HepG2 (cell line): ENCODE data around the gene ANKRD13C. TPM values are rescaled to one million over a fixed set of nuclear protein-coding genes. Genes with fewer than 3 reads are reported as not detected.

Experiments used
- ATAC-seq: fragments of 200-7000 bp; cut with Tn5 transposase; 3 replicates; pipeline ENCODE4 v1.9.1; 2020; ENCODE audit warnings: mild to moderate bottlenecking, moderate library complexity
- BruUV-seq: library from RNA; stranded (reverse); fragments of 400-500 nt; replicated peaks from 2 replicates; lab custom pipeline; 2021; lab: Mats Ljungman, UMichigan
- CTCF ChIA-PET: fragments of 300-600 bp; formaldehyde crosslinking; extraction: SDS; loops from one replicate; lab custom pipeline; 2021; ENCODE audit warnings: low total read pairs, inconsistent platforms, low intra/inter-chr PET ratio; lab: Yijun Ruan, JAX
- POLR2A ChIA-PET: fragments of 350-600 bp; sonication (Branson Sonifier 250); formaldehyde crosslinking; loops from one replicate; lab custom pipeline; 2020; ENCODE audit warnings: antibody characterized with exemption, inconsistent platforms; lab: Yijun Ruan, JAX
- DNase-seq: peaks from one replicate; pipeline ENCODE4 v3.0.0-alpha.2; 2015; ENCODE audit warnings: low spot score
- FAIRE-seq: peaks from 3 replicates; lab custom pipeline; 2011; peaks lifted over from hg19 to GRCh38; lab: Jason Lieb, UNC
- H2AFZ ChIP-seq: one replicate; pipeline ENCODE4 v1.6.1; 2011; ENCODE audit warnings: low read length, inconsistent platforms
- H3K27ac ChIP-seq: fragments of 300-600 bp; 3 replicates; pipeline ENCODE4 v1.8.0; 2011; ENCODE audit warnings: mixed run types, mild to moderate bottlenecking, mixed read lengths, low read length, inconsistent platforms; ENCODE audit not compliant: insufficient read depth; ENCODE audit errors: extremely low read length
- H3K27me3 ChIP-seq, 2 experiments: fragments of 200-600 bp in 1 of 2; 2 replicates in 1 of 2; 3 replicates in 1 of 2; pipeline versions ENCODE4 v1.6.0 to v1.8.0; 2011; ENCODE audit warnings: low read length in 2 of 2, mild to moderate bottlenecking in 2 of 2, moderate library complexity in 2 of 2, inconsistent platforms in 1 of 2; ENCODE audit not compliant: insufficient read depth in 2 of 2, control insufficient read depth in 1 of 2
- H3K36me3 ChIP-seq, 2 experiments: fragments of 200-600 bp in 1 of 2; replicated peaks in 1 of 2; 2 replicates in 1 of 2; 3 replicates in 1 of 2; pipeline versions ENCODE4 v1.5.1 to v1.8.0; 2011; ENCODE audit warnings: low read length in 2 of 2, inconsistent platforms in 1 of 2; ENCODE audit not compliant: insufficient read depth in 2 of 2, control insufficient read depth in 1 of 2
- H3K4me1 ChIP-seq: 2 replicates; pipeline ENCODE4 v1.5.1; 2012; ENCODE audit warnings: low read length, inconsistent platforms; ENCODE audit not compliant: insufficient read depth
- H3K4me2 ChIP-seq: 2 replicates; pipeline ENCODE4 v1.6.0; 2011; ENCODE audit warnings: low read depth, low read length, inconsistent platforms
- H3K4me3 ChIP-seq, 3 experiments: fragments of 200-600 bp in 1 of 3; sonication (generic), shearing (Covaris generic) in 1 of 3; replicated peaks in 1 of 3; 2 replicates each; pipeline ENCODE4 v1.5.1; 2011 to 2016; ENCODE audit warnings: low read length in 3 of 3, inconsistent platforms in 2 of 3, low read depth in 2 of 3, mild to moderate bottlenecking in 2 of 3, control low read depth in 1 of 3, mixed read lengths in 1 of 3; ENCODE audit not compliant: insufficient read depth in 1 of 3
- H3K79me2 ChIP-seq: one replicate; pipeline ENCODE4 v1.6.1; 2011; ENCODE audit warnings: low read length, inconsistent platforms; ENCODE audit not compliant: insufficient read depth
- H3K9ac ChIP-seq: 2 replicates; pipeline ENCODE4 v1.6.0; 2011; ENCODE audit warnings: mild to moderate bottlenecking, low read depth, low read length, inconsistent platforms; ENCODE audit not compliant: insufficient read depth
- H3K9me3 ChIP-seq: 2 replicates; pipeline ENCODE4 v1.5.1; 2012; ENCODE audit warnings: mild to moderate bottlenecking, low read length
- H4K20me1 ChIP-seq: 2 replicates; pipeline ENCODE4 v1.6.0; 2011; ENCODE audit warnings: inconsistent platforms, mild to moderate bottlenecking, low read length, moderate library complexity; ENCODE audit not compliant: insufficient read depth
- RORA ChIP-seq: sonication (generic); formaldehyde crosslinking; IDR thresholded peaks from 2 replicates; pipeline ENCODE4 v1.5.0; 2020; ENCODE audit warnings: mild to moderate bottlenecking, missing genetic modification reagents, moderate library complexity
- SMAD1 ChIP-seq: sonication (generic); formaldehyde crosslinking; IDR thresholded peaks from 2 replicates; pipeline ENCODE4 v1.4.0; 2020; ENCODE audit warnings: missing genetic modification reagents, low read depth, mild to moderate bottlenecking, borderline replicate concordance
- ZNF264 ChIP-seq: sonication (generic); formaldehyde crosslinking; IDR thresholded peaks from 2 replicates; pipeline ENCODE4 v1.4.0; 2020; ENCODE audit warnings: missing genetic modification reagents
- ZNF34 ChIP-seq: sonication (generic); formaldehyde crosslinking; IDR thresholded peaks from 2 replicates; pipeline ENCODE4 v1.4.0; 2020; ENCODE audit warnings: mild to moderate bottlenecking, missing genetic modification reagents, borderline replicate concordance
- ZNF550 ChIP-seq: sonication (generic); formaldehyde crosslinking; IDR thresholded peaks from 2 replicates; pipeline ENCODE4 v1.4.0; 2020; ENCODE audit warnings: mild to moderate bottlenecking, missing genetic modification reagents, borderline replicate concordance
- ZNF800 ChIP-seq: sonication (generic); formaldehyde crosslinking; IDR thresholded peaks from 2 replicates; pipeline ENCODE4 v1.4.0; 2020; ENCODE audit warnings: missing genetic modification reagents
- in situ Hi-C: cut with HindIII; loops from 2 replicates; pipeline ENCODE4 v1.10.0; 2017; ENCODE audit warnings: low pct_unique_long_range_greater_than_20kb; ENCODE audit not compliant: extremely low pct_ligation_motif_present
- intact Hi-C: fragments of 100-400 bp; cut with micrococcal nuclease; formaldehyde crosslinking; loops from one replicate; pipeline ENCODE4 v1.10.0; 2022; ENCODE audit not compliant: unreplicated experiment
- polyA plus RNA-seq, 8 experiments: library from polyadenylated mRNA; depleted of rRNA in 3 of 8; stranded (reverse) in 7 of 8; unstranded in 1 of 8; fragments of >200 nt; fragmentation: Illumina TruSeq in 4 of 8; extraction: Trizol in 4 of 8; gene quantifications; 2 replicates each; pipeline versions ENCODE4 v1.2.1 to v1.2.3, GENCODE V29; 2011 to 2016; ENCODE audit warnings: low read depth in 4 of 8, missing spikeins in 1 of 8, mixed read lengths in 1 of 8; ENCODE audit not compliant: insufficient read depth in 1 of 8
- total RNA-seq, 5 experiments: library from RNA; depleted of rRNA; stranded (reverse); fragments of >200 nt; fragmentation: Illumina TruSeq; extraction: Trizol; gene quantifications; 2 replicates each; pipeline ENCODE4 v1.2.3, GENCODE V29; 2016; ENCODE audit warnings: low read depth in 1 of 5

The ANKRD13C gene
- total and polyA plus RNA-seq, 2 of the 13 experiments (the other 11 are each of a cell fraction or from before 2014, with no cell fraction given) = 6.2 to 17.6 TPM

GRCh38 chr1:70248729-70249128 lies 105.8 kb downstream of the ANKRD13C start (continued):
- TF ChIP-seq ZNF800 (CRISPR knock-in tag) = no peak
- TF ChIP-seq RORA (CRISPR knock-in tag) = no peak

- TF ChIP-seq SMAD1 (CRISPR knock-in tag) (no peak), ZNF550 (CRISPR knock-in tag) (no peak), ZNF34 (CRISPR knock-in tag) (no peak), ZNF264 (CRISPR knock-in tag) (no peak)
- ATAC-seq (no peak), FAIRE-seq (no peak), DNase-seq (no peak)
- Histone ChIP-seq H3K9ac (no peak overlapping the region), H3K27me3 (no peaks in the 10 kb centered on the region), H3K9me3 (no peaks in the 10 kb centered on the region), H3K79me2 (no peaks in the 10 kb centered on the region), H3K36me3 (peaks cover 17 to 93% of the 10 kb centered on the region in 2 experiments), H3K27ac (no peak overlapping the region), H4K20me1 (peaks cover 20% of the 10 kb centered on the region; the same call in 1 of the 2 replicates), H3K4me3 (no peak overlapping the region), H2AFZ (no peak overlapping the region), H3K4me1 (no peaks in the 10 kb centered on the region), H3K4me2 (no peak overlapping the region)
- in situ Hi-C loops = no loop called here
- ChIA-PET CTCF (no interaction called here), POLR2A (no interaction called here)
- intact Hi-C loops = no loop called here
- no TSS peak for BruUV-seq
Observed at GRCh38 chr1:70247768-70248167, 106.8 kb downstream of the ANKRD13C start.
